SU-DHL-6 (cell line): ENCODE measurements around the gene EHBP1.

Experiments
- H2AFZ ChIP-seq: fragments of 200-600 bp; sonication (generic); 2 replicates; pipeline ENCODE4 v1.6.1; 2014; ENCODE audit warnings: low read depth, mild to moderate bottlenecking, moderate library complexity, mixed read lengths, antibody characterized with exemption, low read length; ENCODE audit not compliant: severe bottlenecking
- H3F3A ChIP-seq: fragments of 200-600 bp; shearing (Covaris generic); 2 replicates; pipeline ENCODE4 v1.6.0; 2016; ENCODE audit warnings: antibody characterized with exemption, mild to moderate bottlenecking; ENCODE audit not compliant: insufficient read depth
- H3K27ac ChIP-seq: fragments of 200-600 bp; sonication (generic); 2 replicates; pipeline ENCODE4 v1.5.1; 2016; ENCODE audit warnings: low read depth, mild to moderate bottlenecking, low read length, moderate library complexity, mixed read lengths
- H3K27me3 ChIP-seq: fragments of 200-600 bp; sonication (generic), shearing (Covaris generic); 2 replicates; pipeline ENCODE4 v1.6.0; 2014; ENCODE audit warnings: mild to moderate bottlenecking, low read length
- H3K36me3 ChIP-seq: fragments of 200-600 bp; sonication (generic); 2 replicates; pipeline ENCODE4 v1.6.1; 2014; ENCODE audit warnings: mild to moderate bottlenecking, low read length, mixed read lengths
- H3K4me2 ChIP-seq: fragments of 300-600, 200-600 bp; shearing (Covaris generic), sonication (generic); 2 replicates; pipeline ENCODE4 v1.6.0; 2014; ENCODE audit warnings: low read length, low read depth, mild to moderate bottlenecking; ENCODE audit not compliant: poor library complexity, severe bottlenecking
- H3K4me3 ChIP-seq: fragments of 200-600 bp; sonication (generic); 2 replicates; pipeline ENCODE4 v1.5.1; 2014; ENCODE audit warnings: antibody characterized with exemption, low read length, mild to moderate bottlenecking, mixed read lengths; ENCODE audit not compliant: insufficient read depth, poor library complexity, severe bottlenecking
- H3K79me2 ChIP-seq: fragments of 200-600 bp; sonication (generic); 2 replicates; pipeline ENCODE4 v1.6.1; 2014; ENCODE audit warnings: mild to moderate bottlenecking, low read length, moderate library complexity; ENCODE audit not compliant: insufficient read depth
- H3K9ac ChIP-seq: fragments of 200-600 bp; sonication (generic); 2 replicates; pipeline ENCODE4 v1.7.0; 2014; ENCODE audit warnings: mild to moderate bottlenecking, low read length
- H3K9me2 ChIP-seq: fragments of 200-600 bp; sonication (generic); replicated peaks from 2 replicates; pipeline ENCODE4 v1.6.1; 2014; ENCODE audit warnings: low read length; ENCODE audit not compliant: insufficient read depth
- H3K9me3 ChIP-seq: fragments of 200-600 bp; sonication (generic); 2 replicates; pipeline ENCODE4 v1.6.1; 2014; ENCODE audit warnings: low read length, mixed read lengths; ENCODE audit not compliant: insufficient read depth
- H4K20me1 ChIP-seq: fragments of 200-600 bp; sonication (generic); 2 replicates; pipeline ENCODE4 v1.6.1; 2014; ENCODE audit warnings: low read depth, mild to moderate bottlenecking, antibody characterized with exemption, low read length, moderate library complexity, mixed read lengths
- CTCF ChIP-seq: fragments of 200-600 bp; sonication (generic); IDR thresholded peaks from one replicate; pipeline ENCODE4 v1.5.1; 2017; ENCODE audit warnings: antibody characterized with exemption, mild to moderate bottlenecking, low read length, moderate library complexity; ENCODE audit not compliant: insufficient read depth, poor library complexity, severe bottlenecking
- EZH2phosphoT487 ChIP-seq: fragments of 200-600 bp; sonication (generic), shearing (Covaris generic); conservative IDR thresholded peaks from 2 replicates; pipeline ENCODE4 v1.6.1; 2018; ENCODE audit warnings: mild to moderate bottlenecking, antibody characterized with exemption, low read length, moderate library complexity, mixed read lengths

Gene EHBP1

GRCh38 chr2:62881162-62881795 lies 175.8 kb downstream of the EHBP1 start:
- Histone ChIP-seq H3K79me2 (no peaks in the 10 kb centered on the region), H3K9me2 (no peaks in the 10 kb centered on the region), H3K9me3 (no peaks in the 10 kb centered on the region), H2AFZ (no peak overlapping the region), H3K4me3 (no peak overlapping the region), H3K9ac (no peak overlapping the region), H3K36me3 (no peaks in the 10 kb centered on the region), H3K27me3 (no peaks in the 10 kb centered on the region), H4K20me1 (no peaks in the 10 kb centered on the region), H3F3A (no peaks in the 10 kb centered on the region), H3K27ac (no peak overlapping the region), H3K4me2 (no peak overlapping the region)
- no peak for TF ChIP-seq EZH2phosphoT487

GRCh38 chr2:62883629-62884028 lies 178.1 kb downstream of the EHBP1 start:
- Histone ChIP-seq H3K4me3 (no peak overlapping the region), H3K9me2 (no peaks in the 10 kb centered on the region), H2AFZ (no peak overlapping the region), H3K79me2 (no peaks in the 10 kb centered on the region), H3K27me3 (no peaks in the 10 kb centered on the region), H3F3A (no peaks in the 10 kb centered on the region), H3K36me3 (no peaks in the 10 kb centered on the region), H3K9ac (no peak overlapping the region), H3K9me3 (no peaks in the 10 kb centered on the region), H3K27ac (no peak overlapping the region), H4K20me1 (no peaks in the 10 kb centered on the region), H3K4me2 (no peak overlapping the region)
- TF ChIP-seq EZH2phosphoT487 (no peak), CTCF (no peak)

- H3K27ac ChIP-seq = no peak overlapping the region
Observed at GRCh38 chr2:62884086-62884485, 178.6 kb downstream of the EHBP1 start.

More at GRCh38 chr2:62884086-62884485, 178.6 kb downstream of the EHBP1 start:
- Histone ChIP-seq H3F3A (no peaks in the 10 kb centered on the region), H4K20me1 (no peaks in the 10 kb centered on the region), H3K4me2 (no peak overlapping the region), H2AFZ (no peak overlapping the region), H3K27me3 (no peaks in the 10 kb centered on the region), H3K4me3 (no peak overlapping the region), H3K36me3 (no peaks in the 10 kb centered on the region), H3K79me2 (no peaks in the 10 kb centered on the region), H3K9me3 (no peaks in the 10 kb centered on the region), H3K9ac (no peak overlapping the region), H3K9me2 (no peaks in the 10 kb centered on the region)
- TF ChIP-seq CTCF (no peak), EZH2phosphoT487 (no peak)
